Inferior parietal cortex (tissue), 1 donor: ENCODE results near the gene PRDM16.
A peak's percentile ranks its signal among the peaks of the same experiment; 100 is the strongest.

Experiments used
- DNase-seq: peaks from one replicate; pipeline ENCODE4 v3.0.0-alpha.2; 2016; ENCODE audit errors: extremely low spot score

Gene PRDM16

DNA sequence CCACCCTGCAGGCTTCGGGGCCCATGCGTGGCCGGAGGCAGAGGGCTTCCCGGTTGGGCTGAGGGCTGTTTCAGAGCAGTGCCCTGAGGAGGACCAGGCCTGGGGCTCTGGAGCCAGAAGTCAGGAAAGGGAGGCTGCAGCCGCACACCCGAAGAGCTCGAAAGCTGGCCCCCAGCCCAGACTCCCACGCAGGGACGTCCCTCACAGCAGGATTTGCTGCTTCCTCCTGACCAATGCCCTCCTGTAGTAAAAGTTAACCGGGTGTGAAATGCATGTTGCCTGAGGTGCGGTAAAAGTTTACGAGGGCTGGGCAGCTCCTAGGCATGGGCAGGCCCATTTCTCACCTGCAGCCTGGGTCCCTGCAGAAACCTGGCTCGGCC lies 283.9 kb downstream of the PRDM16 start:
- DNase-seq = no peak

DNA sequence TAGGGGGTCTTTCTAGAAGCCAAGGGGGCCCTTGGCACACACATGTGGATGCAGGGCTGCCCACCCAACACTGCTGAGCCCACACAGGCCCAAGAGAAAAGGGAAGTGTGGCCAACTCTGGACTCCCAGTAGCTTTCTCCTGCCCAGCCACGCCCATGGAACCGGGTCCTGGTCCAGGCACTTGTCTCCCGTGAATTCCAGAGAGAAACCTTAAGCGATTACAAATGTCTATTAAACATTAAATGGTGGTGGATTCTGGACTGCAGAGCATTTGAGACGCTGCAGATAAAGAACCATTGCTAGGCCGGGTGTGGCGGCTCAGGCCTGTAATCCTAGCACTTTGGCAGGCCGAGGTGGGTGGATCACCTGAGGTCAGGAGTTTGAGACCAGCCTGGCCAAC lies 284.9 kb downstream of the PRDM16 start:
- no peak for DNase-seq

- no peak for DNase-seq
These were observed 286.1 kb downstream of the PRDM16 start for GRCh38 chr1:3355089-3355488.

DNA sequence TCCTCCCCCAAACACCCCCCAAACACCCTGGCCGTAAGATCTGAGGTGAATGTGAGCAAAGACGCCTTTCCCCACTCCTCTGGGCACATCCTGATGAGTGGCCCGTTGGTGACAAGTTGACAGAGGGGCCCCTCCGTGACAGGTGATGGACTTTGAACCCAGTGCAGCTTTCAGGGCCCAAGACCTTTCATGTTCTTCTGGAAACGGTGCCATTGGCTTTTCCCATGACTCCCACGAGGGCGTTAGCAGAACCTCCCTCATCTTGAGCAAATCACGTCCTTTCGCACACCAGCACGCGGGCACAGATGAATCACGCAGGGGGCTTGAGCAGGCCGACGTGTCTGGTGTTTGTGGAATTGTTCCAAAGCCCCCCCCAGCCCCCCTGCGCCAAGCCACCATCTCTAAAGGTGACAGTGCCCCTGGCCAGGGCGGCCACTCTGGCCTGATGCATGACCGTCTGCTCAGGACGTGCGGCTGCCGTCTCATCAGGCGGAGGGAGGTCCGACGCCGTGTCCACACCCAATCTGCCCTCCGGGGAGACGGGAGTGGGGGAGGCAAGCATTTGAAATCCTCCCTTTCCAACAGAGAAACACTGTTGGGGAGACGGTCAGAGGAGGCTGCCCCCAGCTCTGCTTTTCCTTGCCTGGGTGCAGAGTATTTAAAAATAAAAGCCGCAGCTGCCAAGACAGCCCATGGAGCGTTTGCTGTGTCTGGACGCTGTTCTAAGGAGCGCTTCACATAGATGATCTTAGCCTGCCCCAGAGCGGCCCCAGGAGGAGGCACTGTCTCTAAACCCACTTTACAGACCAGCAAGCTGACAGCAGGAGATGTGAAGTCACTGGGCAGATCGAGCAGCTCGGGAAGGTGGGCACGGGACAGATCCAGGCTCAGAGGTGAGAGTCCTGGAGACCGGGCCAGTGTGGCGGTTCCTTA lies 287.2 kb downstream of the PRDM16 start:
- no peak for DNase-seq

DNA sequence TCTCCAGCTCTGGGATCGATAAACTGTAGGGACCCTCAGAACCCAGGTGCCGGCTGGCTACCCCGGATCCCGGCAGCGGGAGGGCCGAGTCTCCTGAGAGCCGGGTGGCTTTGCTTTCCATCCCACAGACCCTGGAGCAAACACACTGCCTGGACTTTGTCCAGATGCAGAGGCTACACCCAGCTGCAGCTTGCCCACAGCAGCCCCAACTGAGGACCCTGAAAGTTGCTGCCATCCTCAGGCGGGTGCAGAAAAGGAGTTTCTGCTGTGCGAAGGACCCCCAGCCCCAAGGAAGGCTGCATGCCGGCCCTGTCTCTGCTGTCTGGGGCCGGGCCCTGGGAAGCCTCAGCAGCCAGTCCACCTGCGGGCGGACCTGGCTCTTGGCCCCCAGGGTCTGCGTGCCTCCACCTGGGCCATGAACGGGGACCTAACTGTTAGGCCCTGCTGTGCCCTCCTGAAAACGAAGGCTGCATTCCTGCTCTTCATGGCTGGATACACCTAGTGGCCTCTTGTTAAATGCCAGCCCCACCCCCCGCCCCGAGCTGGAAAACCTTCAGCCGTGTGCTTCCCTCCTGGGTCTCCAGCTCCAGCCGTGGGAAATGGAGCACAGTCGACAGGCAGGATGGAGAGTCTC lies 287.9 kb downstream of the PRDM16 start:
- DNase-seq = no peak

DNA sequence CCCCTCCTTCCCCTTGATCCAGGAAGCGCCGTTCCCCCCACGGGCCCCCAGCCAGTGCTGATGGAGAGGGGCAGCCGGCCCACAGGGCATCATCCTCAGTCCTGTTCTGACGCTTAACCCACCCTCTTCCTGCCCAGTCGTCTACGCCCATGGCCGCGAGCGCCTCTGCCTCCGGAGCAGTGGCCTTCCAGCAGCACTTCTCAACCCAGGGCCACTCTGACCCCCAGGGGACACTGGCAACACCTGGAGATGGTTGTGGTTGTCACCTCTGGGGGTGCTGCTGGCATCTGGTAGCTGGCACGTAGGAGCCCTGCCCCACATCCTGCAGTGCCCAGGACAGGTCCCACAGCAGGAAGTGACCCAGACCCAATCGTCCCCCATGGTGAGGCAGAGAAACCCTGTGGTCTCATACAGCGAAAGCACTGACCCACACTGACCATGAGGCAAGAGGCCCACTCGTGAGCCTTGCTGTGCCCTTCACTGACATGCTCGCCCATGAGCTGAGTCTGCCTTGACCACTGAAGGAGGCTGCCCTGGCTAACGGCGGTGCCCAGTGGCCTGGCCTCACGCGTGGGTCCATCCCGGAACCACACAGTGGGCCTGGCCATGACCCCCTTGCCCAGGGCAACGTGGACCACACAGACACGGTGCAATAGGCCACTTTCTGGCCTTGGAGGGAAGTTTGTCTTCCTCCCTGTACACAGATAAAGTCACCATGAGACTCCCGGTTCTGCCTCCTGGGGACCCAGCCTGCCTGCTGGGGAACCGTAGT lies 288.7 kb downstream of the PRDM16 start:
- no peak for DNase-seq

DNA sequence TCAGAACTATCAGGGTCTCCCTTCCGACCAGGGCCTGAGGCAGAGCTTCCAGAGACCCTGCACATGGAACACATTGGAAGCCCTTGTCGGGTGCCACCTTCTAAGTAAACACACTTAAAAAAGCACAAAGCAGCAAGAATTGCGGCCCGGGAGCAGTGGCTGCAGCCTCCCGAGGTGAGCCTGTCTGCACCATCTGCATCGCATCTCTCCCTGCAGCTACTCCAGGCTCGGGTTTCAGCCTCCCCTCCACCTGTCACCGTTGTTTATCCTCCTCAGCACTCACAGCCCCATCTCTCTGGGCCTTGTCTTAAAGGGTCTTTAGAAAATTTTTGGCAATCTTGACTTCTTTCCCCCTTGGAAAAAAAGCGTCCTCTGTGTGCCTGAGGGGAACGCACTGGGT lies 290.3 kb downstream of the PRDM16 start:
- no peak for DNase-seq

DNA sequence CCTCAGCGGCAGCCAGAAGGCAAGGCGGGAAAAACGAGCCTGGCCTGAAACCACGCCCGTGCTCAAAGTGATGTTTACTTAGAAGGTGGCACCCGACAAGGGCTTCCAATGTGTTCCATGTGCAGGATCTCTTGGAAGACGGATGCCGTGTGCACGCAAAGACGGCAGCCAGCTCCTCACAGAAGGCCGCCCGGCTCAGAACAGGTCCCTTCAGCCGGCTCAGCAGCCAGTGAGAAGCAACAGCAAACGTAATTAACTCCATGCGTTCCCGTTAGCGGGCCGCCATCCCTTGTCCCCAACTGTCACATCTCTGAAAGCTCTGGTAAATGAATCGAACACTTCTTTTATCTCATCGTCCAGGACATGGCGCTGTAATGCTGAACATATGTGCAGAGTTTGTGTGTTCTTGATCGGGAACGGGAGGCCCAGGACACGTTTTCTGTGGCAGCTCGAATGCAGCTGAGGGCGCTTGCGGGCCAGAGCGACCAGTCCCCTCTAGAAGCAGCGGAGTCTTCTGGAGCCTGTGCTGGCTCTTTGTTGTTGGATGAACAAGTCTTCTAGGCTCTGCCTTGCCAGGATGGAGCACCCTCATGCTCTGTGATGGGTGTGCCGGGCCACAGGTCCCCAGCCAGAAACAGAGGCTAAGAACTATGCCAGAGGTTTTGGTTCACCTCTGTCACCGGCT lies 290.9 kb downstream of the PRDM16 start:
- DNase-seq = no peak

DNA sequence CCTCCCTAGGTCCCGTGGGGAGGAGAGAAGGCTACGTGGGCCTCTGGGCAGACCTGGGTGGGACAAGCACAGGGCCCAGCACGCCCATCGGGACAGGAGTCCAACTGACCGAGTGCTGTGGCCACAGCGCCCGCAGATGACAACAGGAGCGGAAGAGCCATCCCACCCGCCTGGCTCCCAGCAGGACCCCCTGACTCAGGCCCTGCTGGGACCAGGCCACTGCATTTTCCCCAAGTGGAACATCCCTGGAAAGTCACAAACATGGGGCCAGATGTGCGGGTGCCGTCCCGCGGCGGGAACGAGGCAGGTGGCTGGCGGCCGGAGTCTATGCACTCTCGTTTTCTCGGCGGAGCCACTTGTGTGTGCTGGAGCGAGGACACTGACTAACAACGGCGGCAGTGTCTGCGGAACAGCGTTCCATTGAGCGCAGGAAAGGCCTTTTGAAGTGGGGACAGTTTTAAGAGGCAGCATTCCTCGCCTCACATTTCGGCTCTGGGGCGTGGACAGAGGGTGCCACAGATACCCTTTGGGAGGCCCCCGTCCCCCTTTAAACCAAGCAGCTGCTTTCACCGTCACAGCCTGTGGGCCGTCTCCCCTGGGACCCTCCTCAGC lies 291.7 kb downstream of the PRDM16 start:
- no peak for DNase-seq

- DNase-seq = no peak
These were observed 294.0 kb downstream of the PRDM16 start for GRCh38 chr1:3363023-3363422.

GRCh38 chr1:3363756-3364155 lies 294.8 kb downstream of the PRDM16 start:
- DNase-seq = no peak

- no peak for DNase-seq
These were observed 295.5 kb downstream of the PRDM16 start for GRCh38 chr1:3364551-3364950.

DNA sequence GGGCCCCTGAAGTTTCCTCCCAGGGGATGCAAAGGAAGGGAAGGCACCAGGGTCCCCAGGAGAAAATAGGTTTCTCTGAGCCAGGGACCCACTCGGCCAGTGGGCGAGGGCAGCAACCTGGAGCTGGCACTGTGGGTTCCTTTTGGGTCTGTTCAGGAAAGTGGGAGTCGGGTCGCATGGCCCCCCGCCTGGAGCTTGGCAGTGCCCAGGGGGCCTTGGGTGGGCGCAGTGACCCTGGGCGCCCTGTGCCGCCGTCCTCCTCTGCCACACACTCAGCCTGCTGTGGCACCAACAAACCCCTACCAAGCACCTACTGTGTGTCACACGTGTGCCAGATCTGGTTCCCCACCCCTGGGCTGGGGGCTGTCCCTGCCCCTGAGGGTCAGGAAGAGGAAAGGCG lies 296.0 kb downstream of the PRDM16 start:
- DNase-seq = no peak

- DNase-seq = no peak
These were observed 296.6 kb downstream of the PRDM16 start for GRCh38 chr1:3365523-3366125.

- DNase-seq = no peak
These were observed 297.4 kb downstream of the PRDM16 start for GRCh38 chr1:3366126-3367051.

GRCh38 chr1:3367376-3367775 lies 298.4 kb downstream of the PRDM16 start:
- DNase-seq = no peak

DNA sequence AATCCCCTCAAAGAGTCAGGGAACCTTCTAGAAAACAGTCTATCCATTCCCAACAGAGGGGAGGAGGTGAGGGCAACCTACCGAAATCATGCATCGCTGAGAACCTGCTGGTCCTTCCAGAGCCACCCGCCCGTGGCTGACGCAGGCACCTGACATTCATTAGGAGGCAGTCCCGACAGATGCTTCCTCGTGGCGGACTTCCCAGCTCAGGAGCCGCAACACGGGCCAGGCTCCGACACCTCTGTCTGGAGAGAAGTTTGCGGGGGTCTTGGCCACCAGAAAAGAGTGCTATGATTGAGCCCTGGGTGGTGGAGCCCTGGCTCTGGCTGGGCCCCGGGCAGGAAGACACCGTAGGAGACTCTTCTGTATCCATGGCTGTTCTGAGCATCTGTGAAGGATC lies 299.1 kb downstream of the PRDM16 start:
- DNase-seq = no peak

DNA sequence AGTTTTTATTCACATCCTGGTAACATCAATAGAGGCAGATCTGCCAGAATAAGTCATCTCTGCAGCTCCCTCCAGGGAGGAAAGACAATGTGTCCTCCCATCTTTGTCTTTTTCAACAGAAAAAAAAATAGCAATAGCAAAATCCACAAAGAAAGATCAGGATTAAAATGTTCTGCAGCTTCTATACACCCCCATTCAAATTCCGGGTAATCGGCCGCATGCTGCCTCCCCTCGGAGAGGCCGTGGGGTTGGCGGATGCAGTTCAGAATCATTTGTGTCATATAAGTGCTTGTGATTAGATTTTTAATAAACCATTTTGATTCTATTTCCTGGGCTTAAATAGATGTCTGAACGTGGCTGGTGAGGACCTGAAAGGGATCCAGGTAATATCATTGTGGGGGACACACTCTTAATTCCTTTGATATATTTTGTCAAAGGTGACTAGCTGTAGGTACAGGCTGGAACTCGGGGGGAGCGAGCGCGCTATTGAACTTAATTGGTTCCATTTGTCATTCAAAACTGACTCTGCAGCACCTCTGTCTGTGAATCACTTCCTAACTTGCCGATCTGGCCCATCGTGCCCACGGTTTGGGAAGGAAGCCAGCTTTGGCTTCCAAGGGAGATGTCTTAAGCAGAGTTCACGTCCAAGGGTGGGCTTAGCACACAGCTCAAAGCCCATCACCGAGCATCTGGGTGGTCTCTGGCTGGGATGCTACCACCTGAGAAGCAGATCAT lies 299.9 kb downstream of the PRDM16 start:
- DNase-seq = peak; percentile 8

- DNase-seq = peak; percentile 20
These were observed 300.6 kb downstream of the PRDM16 start for GRCh38 chr1:3369446-3370076.
